Tibial artery (tissue), 4 donors: ENCODE measurements around the gene TSPO2.

Experiments used
- DNase-seq, 2 donors: peaks; one replicate each; pipeline ENCODE4 v3.0.0-alpha.2; 2019
- H3K27ac ChIP-seq, 2 donors: fragments of 200-600 bp; sonication (generic) in 1 of 2; 1 replicate in 1 of 2; 2 replicates in 1 of 2; pipeline ENCODE4 v1.5.1; 2018 to 2019; ENCODE audit warnings: mild to moderate bottlenecking in 1 of 2
- H3K27me3 ChIP-seq, 2 donors: fragments of 200-600 bp; sonication (generic) in 1 of 2; one replicate each; pipeline versions ENCODE4 v1.5.1 to v1.6.0; 2016 to 2019
- H3K36me3 ChIP-seq, 3 donors: fragments of 200-600 bp; sonication (generic) in 2 of 3; one replicate each; pipeline ENCODE4 v1.5.1; 2016 to 2019; ENCODE audit warnings: mild to moderate bottlenecking in 2 of 3
- H3K4me1 ChIP-seq, 4 donors: fragments of 200-600 bp; sonication (generic) in 2 of 4; 1 replicate in 3 of 4; 2 replicates in 1 of 4; pipeline ENCODE4 v1.5.1; 2016 to 2019
- H3K4me3 ChIP-seq, 2 donors: fragments of 200-600 bp; sonication (generic) in 1 of 2; 1 replicate in 1 of 2; 2 replicates in 1 of 2; pipeline ENCODE4 v1.5.1; 2018 to 2019; ENCODE audit warnings: mild to moderate bottlenecking in 2 of 2
- H3K9me3 ChIP-seq, 3 donors: fragments of 200-600 bp; sonication (generic) in 1 of 3; one replicate each; pipeline ENCODE4 v1.5.1; 2016 to 2019
- intact Hi-C: fragments of 100-400 bp; cut with DNase I; formaldehyde crosslinking; loops from one replicate; pipeline ENCODE4 v1.15.0; 2023; ENCODE audit warnings: low total_unique reads
- TF ChIP-seq, protein P1 (sequence below), 2 experiments: fragments of 200-600 bp in 1 of 2; fragments of 450-650 bp in 1 of 2; IDR thresholded peaks; one replicate each; pipeline ENCODE4 v1.5.1; 2017 to 2019; ENCODE audit warnings: antibody characterized with exemption in 2 of 2, mild to moderate bottlenecking in 1 of 2, moderate library complexity in 1 of 2

The TSPO2 gene

DNA sequence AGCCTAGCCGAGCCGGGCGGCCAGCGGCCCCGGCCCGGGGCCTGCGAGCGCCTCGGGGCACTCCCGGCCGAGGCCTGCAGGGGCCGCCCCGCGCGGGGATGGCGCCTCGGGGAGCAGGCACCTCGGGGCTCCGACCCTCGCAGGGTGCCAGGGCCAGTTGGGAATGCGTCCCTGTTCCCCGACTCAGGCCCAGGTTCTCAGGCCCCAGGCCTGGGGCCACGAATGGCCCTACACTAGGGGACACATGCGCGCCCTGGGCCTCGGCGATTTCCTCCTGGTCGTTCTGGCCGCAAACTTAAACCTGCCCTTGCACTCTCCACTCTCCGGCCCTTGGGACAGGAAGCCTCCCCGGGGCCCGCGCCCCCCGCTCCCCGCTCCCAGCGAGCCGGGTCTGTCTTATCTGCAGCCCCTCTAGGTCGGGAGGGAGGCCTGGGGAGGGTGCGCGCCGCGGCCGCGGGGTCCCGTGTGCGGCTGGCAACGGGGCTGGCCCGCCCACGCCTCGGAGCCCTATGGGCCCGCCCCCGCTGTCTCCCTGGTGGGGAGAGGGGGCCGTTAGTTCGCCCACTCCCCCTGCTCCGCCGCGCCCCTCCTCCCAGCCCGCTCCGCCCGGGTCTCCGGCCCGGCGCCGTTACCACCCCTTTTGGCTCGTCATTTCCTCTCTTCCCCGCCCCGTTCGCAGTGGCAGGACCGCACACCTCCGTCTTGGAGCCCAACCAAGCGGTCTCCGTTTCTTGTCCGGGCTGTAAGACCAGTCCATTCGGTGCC, 31.1 kb downstream of the TSPO2 start:
- Histone ChIP-seq H3K9me3 (no peaks in the 10 kb centered on the region), H3K27me3 (no peaks in the 10 kb centered on the region), H3K4me3 (peak overlapping the region; percentile 85 to 89), H3K4me1 (peaks cover 5 to 39% (median 25%) of the 10 kb centered on the region in 4 donors), H3K36me3 (peaks cover 0 to 14% (median 0%) of the 10 kb centered on the region in 3 donors), H3K27ac (peak overlapping the region; percentile 99)
- TF ChIP-seq, protein P1, sequence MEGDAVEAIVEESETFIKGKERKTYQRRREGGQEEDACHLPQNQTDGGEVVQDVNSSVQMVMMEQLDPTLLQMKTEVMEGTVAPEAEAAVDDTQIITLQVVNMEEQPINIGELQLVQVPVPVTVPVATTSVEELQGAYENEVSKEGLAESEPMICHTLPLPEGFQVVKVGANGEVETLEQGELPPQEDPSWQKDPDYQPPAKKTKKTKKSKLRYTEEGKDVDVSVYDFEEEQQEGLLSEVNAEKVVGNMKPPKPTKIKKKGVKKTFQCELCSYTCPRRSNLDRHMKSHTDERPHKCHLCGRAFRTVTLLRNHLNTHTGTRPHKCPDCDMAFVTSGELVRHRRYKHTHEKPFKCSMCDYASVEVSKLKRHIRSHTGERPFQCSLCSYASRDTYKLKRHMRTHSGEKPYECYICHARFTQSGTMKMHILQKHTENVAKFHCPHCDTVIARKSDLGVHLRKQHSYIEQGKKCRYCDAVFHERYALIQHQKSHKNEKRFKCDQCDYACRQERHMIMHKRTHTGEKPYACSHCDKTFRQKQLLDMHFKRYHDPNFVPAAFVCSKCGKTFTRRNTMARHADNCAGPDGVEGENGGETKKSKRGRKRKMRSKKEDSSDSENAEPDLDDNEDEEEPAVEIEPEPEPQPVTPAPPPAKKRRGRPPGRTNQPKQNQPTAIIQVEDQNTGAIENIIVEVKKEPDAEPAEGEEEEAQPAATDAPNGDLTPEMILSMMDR (IDR thresholded peaks at IDR 0.05): peak; percentile 12 to 55
- peak; percentile 80 to 92 for DNase-seq
- intact Hi-C loops: no loop called here

DNA sequence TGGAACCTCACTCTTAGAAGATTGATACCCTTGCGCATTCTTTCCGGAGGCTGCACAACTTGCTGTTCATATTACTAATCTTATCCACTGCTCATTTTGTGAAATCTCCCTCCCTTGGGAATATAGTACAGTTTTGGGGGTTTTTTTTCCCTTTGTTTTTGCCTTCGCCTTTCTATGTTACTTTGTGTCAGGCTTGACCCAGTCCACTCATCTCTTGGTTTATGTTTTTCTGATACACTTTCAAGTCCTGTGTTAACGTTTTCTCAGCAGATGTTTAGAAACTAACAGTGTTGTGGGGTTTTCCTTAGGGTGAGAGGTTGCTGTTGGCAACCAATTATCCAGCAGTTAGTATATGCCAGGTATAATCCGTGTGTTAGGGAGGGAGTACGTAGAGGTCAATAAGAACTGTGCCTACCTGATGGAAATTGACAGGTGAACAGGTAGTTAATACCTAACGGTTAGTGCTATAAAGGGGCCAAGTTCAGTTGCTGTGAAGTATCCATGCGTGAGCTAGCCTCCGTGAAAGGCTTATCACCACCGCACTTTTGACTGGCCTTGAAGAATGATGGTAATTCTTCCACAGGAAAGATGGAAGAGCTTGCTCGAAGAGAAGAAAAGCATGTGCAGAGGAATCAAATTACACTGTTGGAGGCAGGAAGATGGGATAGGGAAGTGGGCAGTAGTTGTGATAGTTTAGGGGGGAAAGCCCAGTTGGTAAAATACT, 31.9 kb downstream of the TSPO2 start:
- Histone ChIP-seq H3K27me3 (no peaks in the 10 kb centered on the region), H3K36me3 (peaks cover 0 to 7% (median under 1%) of the 10 kb centered on the region in 3 donors), H3K4me1 (peaks cover 5 to 39% (median 25%) of the 10 kb centered on the region in 4 donors), H3K9me3 (no peaks in the 10 kb centered on the region), H3K4me3 (peak overlapping the region; percentile 85 to 89), H3K27ac (peak overlapping the region; percentile 99)
- intact Hi-C loops: no loop called here
- DNase-seq: no peak
- TF ChIP-seq, protein P1 (IDR thresholded peaks at IDR 0.05): no peak

DNA sequence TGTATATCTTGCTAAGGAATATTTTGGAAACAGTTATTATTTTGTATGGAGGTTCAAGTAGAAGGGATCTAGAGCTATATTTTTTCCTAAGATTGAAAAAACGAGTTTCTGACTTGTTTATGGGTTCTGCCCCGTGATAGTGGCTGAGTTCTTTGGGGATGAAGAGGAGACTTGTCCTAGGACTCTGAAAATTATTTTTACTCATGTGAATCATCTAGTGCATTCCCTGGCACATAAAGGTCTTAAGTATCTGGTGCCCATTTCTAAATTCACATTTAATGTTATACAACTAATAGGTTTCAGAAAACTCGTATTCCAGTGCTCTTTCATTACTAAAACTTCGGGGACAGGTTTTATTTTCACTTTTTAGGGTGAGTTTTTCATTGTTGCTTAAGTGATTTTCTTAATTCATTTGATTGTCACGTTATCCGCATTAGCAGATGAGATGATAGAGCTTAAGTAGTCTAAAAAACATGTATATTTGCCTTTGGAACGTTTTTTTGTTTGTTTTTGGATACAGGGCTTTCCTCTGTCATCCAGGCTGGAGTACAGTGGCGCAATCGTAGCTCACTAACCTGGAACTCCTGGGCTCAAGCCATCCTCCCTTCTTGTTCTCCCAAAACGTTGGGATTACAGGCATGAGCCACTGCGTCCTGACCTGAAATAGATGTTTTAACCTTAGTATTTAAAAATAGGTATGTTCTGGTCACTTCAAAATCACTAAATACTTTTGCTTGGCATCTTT, 32.6 kb downstream of the TSPO2 start:
- Histone ChIP-seq H3K27me3 (no peaks in the 10 kb centered on the region), H3K36me3 (peaks cover 4 to 7% (median 6%) of the 10 kb centered on the region in 3 donors), H3K4me1 (peaks cover 5 to 39% (median 25%) of the 10 kb centered on the region in 4 donors), H3K27ac (peak overlapping the region; percentile 99), H3K9me3 (no peaks in the 10 kb centered on the region), H3K4me3 (peak overlapping the region; percentile 85 to 89)
- intact Hi-C loops: no loop called here
- DNase-seq: peak in 1 of 2 donors; percentile 55
- TF ChIP-seq, protein P1 (IDR thresholded peaks at IDR 0.05): no peak

DNA sequence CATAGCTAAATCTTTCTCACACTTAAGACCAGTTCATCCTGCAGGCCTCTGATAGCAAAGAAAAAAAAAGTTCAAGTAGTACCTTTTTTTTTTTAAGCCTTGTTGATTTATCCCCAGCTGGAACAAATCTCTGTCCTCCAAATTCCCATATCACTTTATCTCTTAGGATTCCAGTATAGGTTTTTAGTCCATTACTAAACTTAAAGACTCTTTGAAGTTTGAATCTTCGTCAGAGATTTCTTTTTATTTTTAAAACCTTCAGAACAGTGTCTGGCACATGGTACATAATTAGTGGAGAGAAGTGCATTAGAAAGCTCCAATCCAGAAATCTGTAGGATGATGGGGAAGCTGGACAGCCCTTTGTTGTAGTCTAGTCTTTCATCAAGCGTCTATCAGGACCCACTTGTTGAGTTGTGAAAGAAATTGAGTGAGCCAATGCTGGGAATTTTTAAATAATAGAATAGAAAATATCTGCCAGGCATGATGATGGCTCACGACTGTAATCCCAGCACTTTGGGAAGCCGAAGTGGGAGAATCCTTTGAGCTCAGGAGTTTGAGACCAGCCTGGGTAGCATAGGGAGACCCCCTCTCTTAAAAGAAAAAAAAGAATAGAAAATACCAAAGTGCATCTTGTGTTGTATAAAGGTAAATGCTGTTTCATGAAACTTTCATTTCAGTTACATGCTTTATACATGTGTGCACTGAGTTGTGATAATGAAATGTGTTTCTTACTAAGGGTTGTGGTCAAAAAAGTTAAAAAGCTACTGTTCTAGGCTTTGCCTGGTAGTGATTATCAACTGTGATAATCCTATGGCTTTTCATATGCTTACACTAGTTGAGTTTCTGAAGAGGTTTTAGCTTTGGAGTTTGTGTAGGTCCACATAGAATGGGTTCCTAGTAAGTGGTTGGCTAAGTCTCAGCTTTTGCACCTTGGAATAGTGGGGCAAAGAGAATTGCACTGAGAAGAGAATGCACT, 33.7 kb downstream of the TSPO2 start:
- intact Hi-C loops: no loop called here
- Histone ChIP-seq H3K36me3 (peaks cover 13 to 17% (median 15%) of the 10 kb centered on the region in 3 donors), H3K27ac (peak overlapping the region; percentile 99), H3K4me3 (peak overlapping the region in 1 of 2 donors; percentile 85), H3K27me3 (no peaks in the 10 kb centered on the region), H3K4me1 (peaks cover 5 to 32% (median 20%) of the 10 kb centered on the region in 4 donors), H3K9me3 (no peaks in the 10 kb centered on the region)
- TF ChIP-seq, protein P1 (IDR thresholded peaks at IDR 0.05): no peak
- no peak for DNase-seq
